ENCODE results near the gene SPRR5. TPM values are rescaled to one million over a fixed set of nuclear protein-coding genes. Genes with fewer than 3 reads are reported as not detected.

The SPRR5 gene, protein sequence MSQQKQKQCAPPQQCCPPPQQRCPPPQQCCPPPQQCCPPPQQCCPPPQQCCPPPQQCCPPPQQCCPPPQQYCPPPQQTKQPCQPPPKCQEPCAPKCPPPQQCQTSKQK
- not detected in 2 replicates for total RNA-seq
- polyA plus RNA-seq: not detected in 2 replicates
- not detected in 2 replicates for polyA plus RNA-seq (2011; cell fraction: cytosol; rRNA removed)
- not detected in 2 replicates for polyA plus RNA-seq (2011; cell fraction: nucleus; rRNA removed)
- polyA plus RNA-seq (2012): not detected in 2 replicates
- not detected in 2 replicates for polyA minus RNA-seq
- polyA minus RNA-seq (2011; cell fraction: cytosol; rRNA and poly(A)+ RNA removed): not detected
- polyA minus RNA-seq (2011; cell fraction: nucleus; rRNA and poly(A)+ RNA removed): not detected in 2 replicates
- not detected for Bru-seq, nascent RNA
- BruChase-seq, experiment 1, labeled RNA remaining after a 6-hour chase: not detected
- not detected for BruChase-seq, experiment 2, labeled RNA remaining after a 2-hour chase
- long read RNA-seq: 0 reads

- POLR2A ChIA-PET: no interaction called here
- H3K27me3 ChIP-seq (ENCODE audit: control insufficient read depth in 2 of 2, insufficient read depth in 2 of 2, low read length in 2 of 2): no peaks in the 10 kb centered on the region
- no peak within 1 kb of the TSS for H3K27ac ChIP-seq (ENCODE audit: insufficient read depth, low read depth, low read length)
- no peak for TF ChIP-seq EZH2 (IDR thresholded peaks at IDR 0.05; ENCODE audit: borderline replicate concordance, low read depth, low read length, severe bottlenecking)
- TF ChIP-seq JUN (IDR thresholded peaks at IDR 0.05; ENCODE audit: borderline replicate concordance, insufficient read depth, insufficient read length, low read depth): no peak
- no peak for TF ChIP-seq POLR2A (IDR thresholded peaks at IDR 0.05; ENCODE audit: low read depth, low read length)
- TF ChIP-seq GATA2 (IDR thresholded peaks at IDR 0.05; ENCODE audit: insufficient read depth, insufficient read length, low read depth, low read length): no peak
- TF ChIP-seq, protein P1, sequence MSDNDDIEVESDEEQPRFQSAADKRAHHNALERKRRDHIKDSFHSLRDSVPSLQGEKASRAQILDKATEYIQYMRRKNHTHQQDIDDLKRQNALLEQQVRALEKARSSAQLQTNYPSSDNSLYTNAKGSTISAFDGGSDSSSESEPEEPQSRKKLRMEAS (IDR thresholded peaks at IDR 0.05; ENCODE audit: insufficient read depth, insufficient read length): no peak
- TF ChIP-seq POLR2AphosphoS5 (IDR thresholded peaks at IDR 0.05; ENCODE audit: insufficient read depth, low read depth, low read length): no peak
- TF ChIP-seq MYC (IDR thresholded peaks at IDR 0.05; ENCODE audit: low read depth, low read length): no peak
- TF ChIP-seq, protein P2, sequence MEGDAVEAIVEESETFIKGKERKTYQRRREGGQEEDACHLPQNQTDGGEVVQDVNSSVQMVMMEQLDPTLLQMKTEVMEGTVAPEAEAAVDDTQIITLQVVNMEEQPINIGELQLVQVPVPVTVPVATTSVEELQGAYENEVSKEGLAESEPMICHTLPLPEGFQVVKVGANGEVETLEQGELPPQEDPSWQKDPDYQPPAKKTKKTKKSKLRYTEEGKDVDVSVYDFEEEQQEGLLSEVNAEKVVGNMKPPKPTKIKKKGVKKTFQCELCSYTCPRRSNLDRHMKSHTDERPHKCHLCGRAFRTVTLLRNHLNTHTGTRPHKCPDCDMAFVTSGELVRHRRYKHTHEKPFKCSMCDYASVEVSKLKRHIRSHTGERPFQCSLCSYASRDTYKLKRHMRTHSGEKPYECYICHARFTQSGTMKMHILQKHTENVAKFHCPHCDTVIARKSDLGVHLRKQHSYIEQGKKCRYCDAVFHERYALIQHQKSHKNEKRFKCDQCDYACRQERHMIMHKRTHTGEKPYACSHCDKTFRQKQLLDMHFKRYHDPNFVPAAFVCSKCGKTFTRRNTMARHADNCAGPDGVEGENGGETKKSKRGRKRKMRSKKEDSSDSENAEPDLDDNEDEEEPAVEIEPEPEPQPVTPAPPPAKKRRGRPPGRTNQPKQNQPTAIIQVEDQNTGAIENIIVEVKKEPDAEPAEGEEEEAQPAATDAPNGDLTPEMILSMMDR (IDR thresholded peaks at IDR 0.05; ENCODE audit: extremely low read depth in 1 of 2, insufficient read depth in 1 of 2, low read depth in 1 of 2, low read length in 2 of 2): no peak
- TF ChIP-seq FOS (IDR thresholded peaks at IDR 0.05; ENCODE audit: borderline replicate concordance, insufficient read depth, low read length): no peak
- no peaks in the 10 kb centered on the region for H3K9me3 ChIP-seq (replicated peaks; ENCODE audit: control insufficient read depth, insufficient read depth, low read length)
- no peak for DNase-seq (ENCODE audit: low read depth, low spot score)
- no peak within 1 kb of the TSS for H2AFZ ChIP-seq (ENCODE audit: low read depth, low read length)
- no peaks in the 10 kb centered on the region for H3K9me1 ChIP-seq (replicated peaks; ENCODE audit: control insufficient read depth, extremely low read depth, insufficient read depth, low read length)
- H4K20me1 ChIP-seq (replicated peaks; ENCODE audit: control insufficient read depth, extremely low read depth, insufficient read depth, low read length): no peaks in the 10 kb centered on the region
- no peak within 1 kb of the TSS for H3K9ac ChIP-seq (replicated peaks; ENCODE audit: extremely low read depth, insufficient read depth, low read length)
- BruUV-seq (replicated peaks): no TSS peak
- H3K4me2 ChIP-seq (ENCODE audit: insufficient read depth, low read length): no peak within 1 kb of the TSS
- FAIRE-seq: no peak
- no peaks in the 10 kb centered on the region for H3K79me2 ChIP-seq (ENCODE audit: control insufficient read depth, insufficient read depth, low read length)
- intact Hi-C loops (cut with micrococcal nuclease): no loop called here
- CTCF ChIA-PET: no interaction called here
- H3K4me3 ChIP-seq (replicated peaks in 1 of 3; ENCODE audit: insufficient read depth in 1 of 3, low read depth in 1 of 3, low read length in 3 of 3): no peak within 1 kb of the TSS
- no peaks in the 10 kb centered on the region for H3K4me1 ChIP-seq (ENCODE audit: control insufficient read depth, extremely low read depth, insufficient read depth, low read length)
- dilution Hi-C loops (cut with MboI; ENCODE audit: extremely low pct_ligation_motif_present, low sequenced_read_pairs): no loop called here
- no peaks in the 10 kb centered on the region for H3K36me3 ChIP-seq (ENCODE audit: control insufficient read depth in 2 of 2, extremely low read depth in 1 of 2, insufficient read depth in 2 of 2, low read length in 2 of 2)
Observed at GRCh38 chr1:152946651-152947256, at the start of gene SPRR5. SPRR5 (plus strand) TSS chr1:152947206; CDS start chr1:152948555, 1,349 bp downstream.

Data from endothelial cell of umbilical vein (primary cell).